Right lobe of liver (tissue), 6 donors: ENCODE results near the gene CGB3. TPM values are rescaled to one million over a fixed set of nuclear protein-coding genes. Genes with fewer than 3 reads are reported as not detected.
"Not testable (repeated sequence)": the region's sequence is repeated elsewhere in the genome, so short reads cannot be mapped to it uniquely, and the experiment has no call there.

ENCODE experiments used
- ATAC-seq, 4 donors: fragments of 200-7000 bp; cut with Tn5 transposase; one replicate each; pipeline ENCODE4 v1.9.1; 2020; ENCODE audit warnings: mild to moderate bottlenecking in 4 of 4, moderate library complexity in 4 of 4
- DNase-seq, 3 donors: peaks; one replicate each; pipeline ENCODE4 v3.0.0-alpha.2; 2020
- H3K27ac ChIP-seq, 3 donors: fragments of 200-600 bp; one replicate each; pipeline ENCODE4 v1.8.0; 2022
- H3K27me3 ChIP-seq, 2 donors: fragments of 200-600 bp; one replicate each; pipeline ENCODE4 v1.8.0; 2022
- H3K36me3 ChIP-seq, 4 donors: fragments of 200-600 bp; sonication (generic) in 1 of 4; one replicate each; pipeline versions ENCODE4 v1.5.1 to v1.8.0; 2017 to 2022; ENCODE audit warnings: control low read depth in 1 of 4
- H3K4me1 ChIP-seq, 4 donors: fragments of 200-600 bp; sonication (generic) in 1 of 4; one replicate each; pipeline versions ENCODE4 v1.5.1 to v1.8.0; 2017 to 2022; ENCODE audit warnings: control low read depth in 1 of 4
- H3K4me3 ChIP-seq, 3 donors: fragments of 200-600 bp; one replicate each; pipeline ENCODE4 v1.8.0; 2022
- H3K9me3 ChIP-seq, 4 donors: fragments of 200-600 bp; sonication (generic) in 1 of 4; one replicate each; pipeline versions ENCODE4 v1.5.1 to v1.8.0; 2017 to 2022; ENCODE audit warnings: control low read depth in 1 of 4
- CTCF ChIP-seq, 4 donors: fragments of 200-600 bp in 3 of 4; fragments of 450-650 bp in 1 of 4; IDR thresholded peaks; one replicate each; pipeline versions ENCODE4 v1.5.1 to v1.8.0; 2016 to 2022; ENCODE audit warnings: antibody characterized with exemption in 4 of 4, mild to moderate bottlenecking in 2 of 4
- POLR2A ChIP-seq: fragments of 450-650 bp; IDR thresholded peaks from one replicate; pipeline ENCODE4 v1.6.1; 2017; ENCODE audit warnings: antibody characterized with exemption, mild to moderate bottlenecking
- WGBS: methylation state at CpG from one replicate; pipeline ENCODE4 v1.1.6; 2018; ENCODE audit warnings: low coverage, low lambda C conversion rate; ENCODE audit not compliant: insufficient coverage; ENCODE audit errors: missing lambda C conversion rate; 5-methylcytosine and 5-hydroxymethylcytosine counted together
- intact Hi-C, 2 donors: fragments of 100-400 bp; cut with DNase I; formaldehyde crosslinking; loops; one replicate each; pipeline versions ENCODE4 v1.11.2 to v1.14.1; 2022
- total RNA-seq, 6 experiments: library from RNA; depleted of rRNA in 2 of 6; stranded (reverse); fragments of >200 nt in 2 of 6; fragmentation: NEBNext Ultra II Directional in 3 of 6; extraction: Animal tissue kit (Norgen Biotek cat#: 25700) in 3 of 6; gene quantifications; one replicate each; pipeline versions ENCODE4 v1.1.0 to v1.2.4, GENCODE V29; 2016 to 2023
- donor health status: DM: no; HTN: yes; CAD: no.
- donor health status: DM: no; HTN: no; CAD: no.
- donor health status: DM: no; HTN: no; CAD: no.
- donor health status: DM: no; HTN: yes; CAD: no.
- donor health status: DM: no; HTN: yes; CAD: no.

The CGB3 gene
- total RNA-seq, 6 experiments from 2014 or later: not detected

GRCh38 chr19:49022116-49022515 is 2.0 kb downstream of the CGB3 start:
- no peak for ATAC-seq

GRCh38 chr19:49020931-49021895 is 2.9 kb downstream of the CGB3 start:
- no peak for ATAC-seq
- 50% methylated on average over 12 of the region's 16 CpGs for WGBS

More at GRCh38 chr19:49022116-49022515, 2.0 kb downstream of the CGB3 start:
- H3K4me1 ChIP-seq: peaks cover 0 to 18% (median 0%) of the 10 kb centered on the region in 4 donors
- intact Hi-C loops: no loop called here
- no peak for DNase-seq
- TF ChIP-seq CTCF (IDR thresholded peaks at IDR 0.05) (no peak), POLR2A (no peak)
- H3K27ac ChIP-seq: no peak overlapping the region
- H3K4me3 ChIP-seq: no peak overlapping the region
- WGBS: 66% methylated on average over 5 of the region's 9 CpGs
- H3K36me3 ChIP-seq: no peaks in the 10 kb centered on the region
- H3K27me3 ChIP-seq: no peaks in the 10 kb centered on the region
- no peaks in the 10 kb centered on the region for H3K9me3 ChIP-seq

GRCh38 chr19:49020342-49020741 is 3.8 kb downstream of the CGB3 start:
- H3K27me3 ChIP-seq: no peaks in the 10 kb centered on the region
- TF ChIP-seq POLR2A (no peak), CTCF (IDR thresholded peaks at IDR 0.05) (no peak)
- H3K4me3 ChIP-seq: no peak overlapping the region
- intact Hi-C loops: no loop called here
- no peak overlapping the region for H3K27ac ChIP-seq
- WGBS: 76% methylated on average over 4 of the region's 11 CpGs
- H3K36me3 ChIP-seq: peaks cover 0 to under 1% (median 0%) of the 10 kb centered on the region in 4 donors
- H3K4me1 ChIP-seq: peaks cover 0 to 18% (median 0%) of the 10 kb centered on the region in 4 donors
- DNase-seq (no peak), ATAC-seq (no peak)
- no peaks in the 10 kb centered on the region for H3K9me3 ChIP-seq

More at GRCh38 chr19:49020931-49021895, 2.9 kb downstream of the CGB3 start:
- Histone ChIP-seq H3K4me1 (peaks cover 0 to 18% (median 0%) of the 10 kb centered on the region in 4 donors), H3K27me3 (no peaks in the 10 kb centered on the region), H3K36me3 (no peaks in the 10 kb centered on the region), H3K4me3 (no peak overlapping the region), H3K27ac (no peak overlapping the region), H3K9me3 (no peaks in the 10 kb centered on the region)
- TF ChIP-seq POLR2A (no peak), CTCF (IDR thresholded peaks at IDR 0.05) (no peak)
- DNase-seq: no peak
- intact Hi-C loops: no loop called here

- TF ChIP-seq POLR2A: no peak
- no peak for TF ChIP-seq CTCF (IDR thresholded peaks at IDR 0.05)
- WGBS: 24% methylated on average over 6 of the region's 41 CpGs
- Histone ChIP-seq H3K27me3 (no peaks in the 10 kb centered on the region), H3K4me1 (peaks cover 0 to 18% (median 0%) of the 10 kb centered on the region in 4 donors), H3K27ac (no peak overlapping the region), H3K4me3 (peak overlapping the region in 2 of 3 donors; percentile 11 to 18), H3K36me3 (peaks cover 0 to 4% (median 0%) of the 10 kb centered on the region in 4 donors), H3K9me3 (no peaks in the 10 kb centered on the region)
- intact Hi-C loops: no loop called here
- ATAC-seq: peak; percentile 72 to 80 (median 76)
- DNase-seq: peak; percentile 74 to 83 (median 77)
Measured at GRCh38 chr19:49019242-49019932, 4.7 kb downstream of the CGB3 start.

GRCh38 chr19:49018388-49019241 is 5.5 kb downstream of the CGB3 start:
- H3K27ac ChIP-seq, H3K9me3 ChIP-seq, intact Hi-C loops, H3K36me3 ChIP-seq, DNase-seq, H3K27me3 ChIP-seq: not testable (repeated sequence)
- Histone ChIP-seq H3K4me3 (peak overlapping the region; percentile 29 to 39 (median 36)), H3K4me1 (peaks cover 0 to 18% (median 0%) of the 10 kb centered on the region in 4 donors)
- ATAC-seq: peak; percentile 6 to 41 (median 18)
- 8% methylated on average over 8 of the region's 50 CpGs for WGBS
